GM21423 (cell line): Measurements from ENCODE around the gene ST6GAL1.

Experiments
- ATAC-seq: cut with Tn5 transposase; IDR thresholded peaks from one replicate; pipeline ENCODE4 v1.9.1; 2021; ENCODE audit warnings: mild to moderate bottlenecking, moderate library complexity; ENCODE audit not compliant: unreplicated experiment

The ST6GAL1 gene

DNA sequence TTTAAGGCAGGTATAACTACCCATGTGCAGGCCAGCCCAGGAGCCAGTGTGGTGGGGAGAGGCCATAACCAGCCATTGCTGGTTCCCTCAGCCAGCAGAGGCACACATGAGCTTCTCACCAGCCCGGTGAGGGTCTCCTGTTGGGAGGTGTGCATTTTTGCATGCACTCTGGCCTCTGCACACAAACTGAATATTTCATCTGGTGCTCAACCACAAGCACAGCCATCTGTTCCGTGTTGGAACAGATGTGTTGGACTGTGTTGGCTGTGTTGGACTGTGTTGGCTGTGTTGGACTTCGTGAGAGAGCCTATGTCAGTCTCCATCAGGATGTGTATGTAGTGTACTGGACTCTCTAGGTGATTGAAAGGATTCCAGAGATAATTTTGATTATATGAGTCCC, 141.8 kb downstream of the ST6GAL1 start:
- ATAC-seq = no peak

DNA sequence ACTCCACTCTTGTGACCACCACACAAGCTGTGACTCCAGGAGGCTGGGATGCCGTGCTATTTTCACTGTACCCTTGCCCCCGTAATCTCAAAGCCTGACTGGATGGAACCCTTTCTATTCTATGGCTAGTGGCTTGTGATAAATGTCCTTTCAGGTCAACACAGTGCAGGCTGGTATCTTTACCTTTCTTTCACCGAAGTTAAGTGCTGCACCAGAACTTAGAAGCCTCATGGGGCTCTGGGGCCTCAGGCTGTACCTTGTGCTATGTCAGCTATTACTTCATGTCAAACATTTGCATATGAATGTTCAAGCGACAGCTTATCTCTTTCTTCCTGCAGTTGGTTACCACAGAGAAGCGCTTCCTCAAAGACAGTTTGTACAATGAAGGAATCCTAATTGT, 142.2 kb downstream of the ST6GAL1 start:
- no peak for ATAC-seq

- no peak for ATAC-seq
Observed at GRCh38 chr3:187073581-187074098, 143.3 kb downstream of the ST6GAL1 start.

- ATAC-seq = no peak
Observed at GRCh38 chr3:187074846-187075245, 144.5 kb downstream of the ST6GAL1 start.

- no peak for ATAC-seq
Observed at GRCh38 chr3:187076297-187076696, 146.0 kb downstream of the ST6GAL1 start.

GRCh38 chr3:187077085-187077484, 146.8 kb downstream of the ST6GAL1 start:
- no peak for ATAC-seq

DNA sequence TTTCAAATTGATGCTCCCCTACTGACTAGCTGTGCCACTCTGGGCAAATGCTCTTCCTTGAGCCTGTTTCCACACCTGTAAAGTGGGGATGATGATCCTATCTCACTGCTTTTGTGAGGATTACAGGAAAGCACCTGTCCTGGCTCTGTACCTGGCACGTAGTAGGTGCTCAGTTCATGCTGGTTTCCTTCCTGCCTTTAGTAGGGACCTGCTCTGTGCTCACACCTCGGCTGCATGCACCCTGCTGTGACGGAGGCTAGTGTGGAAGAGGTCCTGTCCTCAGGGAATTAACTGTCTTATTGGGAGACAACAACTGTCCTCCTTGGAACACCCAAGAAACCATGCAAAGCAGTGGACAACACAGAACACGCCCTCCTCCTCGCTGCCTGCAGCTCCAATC, 147.2 kb downstream of the ST6GAL1 start:
- ATAC-seq = no peak

- no peak for ATAC-seq
Observed at GRCh38 chr3:187079090-187080022, 149.0 kb downstream of the ST6GAL1 start.

DNA sequence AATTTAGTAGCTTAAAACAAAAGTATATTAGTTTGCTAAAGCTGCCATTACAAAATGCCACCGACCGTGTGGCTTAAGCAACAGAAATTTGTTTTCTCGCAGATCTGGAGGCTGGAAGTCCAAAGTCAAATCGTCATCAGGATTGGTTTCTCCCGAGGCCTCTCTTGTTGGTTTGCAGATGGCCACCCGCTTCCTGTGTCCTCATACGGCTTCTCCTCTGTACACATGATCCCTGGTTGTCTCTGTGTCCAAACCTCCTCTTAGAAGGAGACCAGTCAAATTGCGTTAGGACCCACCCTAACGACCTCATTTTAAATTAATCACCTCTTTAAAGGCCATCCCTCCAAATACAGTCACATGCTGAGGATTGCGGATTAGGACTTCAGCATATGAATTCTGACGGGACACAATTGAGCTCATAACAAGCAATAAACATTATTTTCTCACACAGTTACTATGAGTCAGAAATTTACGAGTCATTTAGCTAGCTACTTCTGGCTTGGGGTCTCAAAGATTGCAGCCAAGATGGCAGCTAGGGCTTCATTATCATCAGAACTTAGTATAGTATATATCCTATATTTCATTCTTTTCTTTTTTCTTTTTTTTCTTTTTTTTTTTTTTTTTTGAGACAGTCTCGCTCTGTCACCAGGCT, 150.6 kb downstream of the ST6GAL1 start:
- ATAC-seq = no peak

- ATAC-seq = no peak
Observed at GRCh38 chr3:187082758-187083375, 152.5 kb downstream of the ST6GAL1 start.

DNA sequence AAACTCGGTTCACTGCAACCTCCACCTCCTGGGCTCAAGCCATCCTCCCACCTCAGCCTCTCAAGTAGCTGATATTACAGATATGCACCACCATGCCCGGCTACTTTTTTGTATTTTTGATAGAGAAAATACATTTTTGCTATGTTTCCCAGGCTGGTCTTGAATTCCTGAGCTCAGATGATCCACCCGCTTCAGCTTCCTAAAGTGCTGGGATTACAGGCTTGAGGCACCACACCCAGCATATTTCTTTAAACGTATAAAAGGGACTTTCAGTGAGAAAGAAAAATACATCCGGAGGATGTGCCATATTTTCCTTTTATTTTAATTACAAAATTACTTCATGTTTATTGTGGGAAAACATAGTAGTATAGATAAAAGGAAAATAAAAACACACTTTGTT, 153.8 kb downstream of the ST6GAL1 start:
- ATAC-seq = no peak

GRCh38 chr3:187084580-187084979, 154.3 kb downstream of the ST6GAL1 start:
- ATAC-seq = no peak

- no peak for ATAC-seq
Observed at GRCh38 chr3:187085021-187085666, 154.8 kb downstream of the ST6GAL1 start.

DNA sequence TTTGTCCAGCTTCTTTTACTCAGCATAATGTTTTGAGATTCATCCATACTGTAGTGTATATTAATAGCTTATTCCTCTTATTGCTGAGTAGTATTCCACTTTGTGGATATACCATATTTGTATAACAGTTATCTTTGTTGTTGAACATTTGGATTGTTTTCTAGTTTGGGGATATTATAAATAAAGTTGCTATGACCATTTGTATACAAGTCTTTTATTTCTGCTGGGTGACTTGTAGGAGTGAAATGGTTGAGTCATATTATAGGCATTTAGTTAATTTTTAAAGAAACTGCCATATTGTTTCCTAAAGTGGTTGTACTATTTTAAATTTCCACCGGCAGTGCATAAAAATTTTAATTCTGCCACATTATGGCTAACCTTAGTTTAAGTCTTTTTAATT, 155.6 kb downstream of the ST6GAL1 start:
- no peak for ATAC-seq

DNA sequence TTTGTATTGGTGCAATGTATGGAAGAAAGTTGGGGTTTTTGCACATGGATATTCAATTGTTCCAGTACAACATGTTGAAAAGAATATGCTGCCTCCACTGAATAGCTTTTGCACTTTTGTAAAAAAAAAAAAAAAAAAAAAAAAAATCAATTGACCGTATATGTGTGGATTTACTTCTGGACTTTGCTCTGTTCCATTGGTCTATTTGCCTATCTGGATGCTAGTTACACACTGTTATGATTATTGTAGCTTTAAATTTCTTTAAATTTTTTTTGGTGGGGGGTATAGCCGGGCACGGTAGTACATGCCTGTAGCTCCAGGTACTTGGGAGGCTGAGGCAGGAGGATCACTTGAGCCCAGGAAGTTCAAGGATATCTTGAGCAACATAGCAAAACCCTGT, 156.5 kb downstream of the ST6GAL1 start:
- ATAC-seq = no peak

DNA sequence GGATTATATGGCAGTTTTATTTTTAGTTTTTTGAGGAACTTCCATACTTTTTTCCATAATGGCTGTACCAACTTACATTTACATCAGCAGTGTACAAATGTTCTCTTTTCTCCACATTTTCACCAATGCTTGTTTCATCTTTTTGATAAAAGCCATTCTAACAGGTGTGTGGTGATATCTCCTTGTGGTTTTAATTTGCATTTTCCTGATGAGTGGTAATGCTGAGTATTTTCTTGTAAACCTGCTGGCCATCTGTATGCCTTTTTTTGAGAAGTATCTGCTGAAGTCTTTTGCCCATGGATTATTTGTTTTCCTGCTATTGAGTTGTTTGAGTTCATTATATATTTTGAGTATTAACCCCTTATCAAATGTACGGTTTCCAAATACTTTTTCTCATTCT, 158.4 kb downstream of the ST6GAL1 start:
- ATAC-seq = no peak

DNA sequence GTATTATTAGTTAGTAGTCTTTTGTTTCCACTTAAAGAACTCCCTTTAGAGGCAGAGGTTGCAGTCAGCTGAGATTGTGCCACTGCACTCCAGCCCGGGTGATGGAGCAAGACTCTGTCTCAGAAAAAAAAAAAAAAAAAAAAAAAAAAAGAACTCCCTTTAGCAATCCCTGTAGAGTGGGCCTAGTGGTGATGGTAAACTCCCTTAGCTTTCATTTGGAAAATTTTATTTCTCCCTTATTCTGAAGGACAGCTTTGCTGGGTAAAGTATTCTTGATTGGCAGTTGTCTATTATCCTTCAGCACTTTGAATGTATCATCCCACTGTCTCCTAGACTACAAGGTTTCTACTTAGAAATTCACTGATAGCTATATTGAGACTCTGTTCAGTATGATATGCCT, 163.0 kb downstream of the ST6GAL1 start:
- no peak for ATAC-seq

DNA sequence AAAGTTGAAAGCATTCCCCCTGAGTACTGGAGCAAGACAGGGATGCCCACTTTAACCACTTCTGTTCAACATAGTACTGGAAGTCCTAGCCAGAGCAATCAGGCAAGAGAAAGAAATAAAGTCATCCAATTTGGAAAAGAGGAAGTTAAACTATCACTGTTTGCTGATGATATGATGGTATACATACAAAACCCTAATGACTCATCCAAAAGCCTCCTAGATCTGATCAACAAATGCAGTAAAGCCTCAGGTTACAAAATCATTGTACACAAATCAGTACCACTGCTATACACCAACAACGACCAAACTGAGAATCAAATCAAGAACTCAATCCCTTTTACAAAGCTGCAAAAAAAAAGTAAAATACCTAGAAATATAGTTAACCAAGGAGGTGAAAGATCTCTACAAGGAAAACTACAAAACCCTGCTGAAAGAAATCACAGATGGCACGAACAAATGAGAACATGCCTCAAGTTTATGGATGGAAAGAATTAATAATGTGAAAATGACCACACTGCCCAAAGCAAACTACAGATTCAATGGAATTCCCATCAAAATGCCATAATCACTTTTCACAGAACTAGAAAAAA, 168.7 kb downstream of the ST6GAL1 start:
- no peak for ATAC-seq

- no peak for ATAC-seq
Observed at GRCh38 chr3:187101184-187102072, 171.1 kb downstream of the ST6GAL1 start.
